BE2C (cell line): ENCODE measurements around the gene USP32.

Experiments used
- DNase-seq: peaks from one replicate; pipeline ENCODE4 v3.0.0-alpha.2; 2020
- H3K27me3 ChIP-seq: fragments of 250-450 bp; sonication (Bioruptor Pico); 2 replicates; pipeline ENCODE4 v1.5.1; 2020; ENCODE audit warnings: mild to moderate bottlenecking
- H3K36me3 ChIP-seq: fragments of 250-450 bp; sonication (Bioruptor Pico); 2 replicates; pipeline ENCODE4 v1.5.1; 2020; ENCODE audit warnings: mild to moderate bottlenecking
- H3K4me1 ChIP-seq: fragments of 250-450 bp; sonication (Bioruptor Pico); 2 replicates; pipeline ENCODE4 v1.5.1; 2020
- H3K4me3 ChIP-seq: 2 replicates; pipeline ENCODE4 v1.5.1; 2011; ENCODE audit warnings: low read depth, low read length
- H3K9me3 ChIP-seq: fragments of 250-450 bp; sonication (Bioruptor Pico); 2 replicates; pipeline ENCODE4 v1.5.1; 2020
- CTCF ChIP-seq: IDR thresholded peaks from 2 replicates; pipeline ENCODE4 v1.5.1; 2012; ENCODE audit warnings: mild to moderate bottlenecking, low read depth, low read length

Gene USP32

GRCh38 chr17:60327134-60327900 lies 64.6 kb downstream of the USP32 start:
- no peaks in the 10 kb centered on the region for H3K9me3 ChIP-seq
- H3K4me1 ChIP-seq: peaks cover 6% of the 10 kb centered on the region
- H3K27me3 ChIP-seq: no peaks in the 10 kb centered on the region
- TF ChIP-seq CTCF: no peak
- H3K4me3 ChIP-seq: peak overlapping the region; percentile 45
- no peaks in the 10 kb centered on the region; the same call in 1 of the 2 replicates for H3K36me3 ChIP-seq
- DNase-seq: peak; percentile 83

GRCh38 chr17:60326702-60327101 lies 65.2 kb downstream of the USP32 start:
- no peaks in the 10 kb centered on the region; the same call in 1 of the 2 replicates for H3K36me3 ChIP-seq
- H3K4me3 ChIP-seq: peak overlapping the region; percentile 45
- no peak for DNase-seq
- TF ChIP-seq CTCF: no peak
- H3K27me3 ChIP-seq: no peaks in the 10 kb centered on the region
- peaks cover 6% of the 10 kb centered on the region for H3K4me1 ChIP-seq
- H3K9me3 ChIP-seq: no peaks in the 10 kb centered on the region

DNA sequence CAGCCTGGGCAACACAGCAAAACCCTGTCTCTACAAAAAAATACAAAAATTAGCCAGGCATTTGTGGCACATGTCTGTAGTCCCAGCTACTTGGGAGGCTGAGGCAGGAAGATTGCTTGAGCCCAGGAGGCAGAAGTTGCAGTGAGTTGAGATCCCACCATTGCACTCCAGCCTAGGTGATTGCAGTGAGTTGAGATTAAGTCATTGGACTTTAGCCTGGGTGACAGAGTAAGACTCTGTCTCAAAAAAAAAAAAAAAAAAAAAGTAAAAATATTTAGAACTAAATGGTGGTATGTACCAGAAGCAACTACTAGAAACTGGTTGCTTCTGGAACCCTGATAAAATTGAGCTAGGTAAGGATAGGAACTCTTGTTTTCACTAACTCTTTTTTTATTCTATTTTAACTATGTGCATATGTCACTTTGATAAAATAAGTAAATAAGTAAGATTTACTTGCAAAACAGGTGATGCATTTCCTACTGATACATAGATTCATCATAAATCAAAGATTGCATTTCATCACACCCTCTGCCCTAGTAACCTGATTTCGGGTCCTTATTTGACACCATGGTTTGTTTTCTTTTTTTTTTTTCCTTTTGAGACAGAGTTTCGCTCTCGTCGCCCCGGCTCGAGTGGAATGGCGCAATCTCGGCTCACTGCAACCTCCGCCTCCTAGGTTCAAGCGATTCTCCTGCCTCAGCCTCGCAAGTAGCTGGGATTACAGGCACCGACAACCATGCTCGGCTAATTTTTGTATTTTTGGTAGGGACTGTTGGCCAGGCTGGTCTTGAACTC lies 66.0 kb downstream of the USP32 start:
- Histone ChIP-seq H3K9me3 (no peaks in the 10 kb centered on the region), H3K36me3 (no peaks in the 10 kb centered on the region; the same call in 1 of the 2 replicates), H3K4me3 (no peak overlapping the region), H3K27me3 (no peaks in the 10 kb centered on the region), H3K4me1 (peaks cover 6% of the 10 kb centered on the region)
- DNase-seq: no peak
- TF ChIP-seq CTCF: no peak

DNA sequence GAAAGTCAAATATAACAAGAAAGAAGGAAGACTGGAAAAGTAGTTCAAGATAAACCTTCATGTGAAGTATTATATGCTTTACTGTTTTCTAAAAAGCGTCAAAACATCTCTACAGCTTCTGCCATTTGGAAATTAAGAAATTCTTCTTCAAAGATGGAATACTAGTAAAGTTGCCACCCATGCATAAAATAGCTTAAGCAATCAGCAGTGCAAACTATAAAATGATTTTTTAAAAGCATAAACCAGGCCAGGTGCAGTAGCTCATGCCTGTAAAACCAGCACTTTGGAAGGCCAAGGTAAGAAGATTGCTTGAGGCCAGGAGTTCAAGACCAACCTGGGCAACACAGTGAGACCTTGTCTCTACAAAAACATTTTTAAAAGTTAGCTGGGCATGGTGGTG lies 68.2 kb downstream of the USP32 start:
- H3K4me3 ChIP-seq: no peak overlapping the region
- H3K27me3 ChIP-seq: no peaks in the 10 kb centered on the region
- H3K9me3 ChIP-seq: no peaks in the 10 kb centered on the region
- TF ChIP-seq CTCF: no peak
- H3K4me1 ChIP-seq: peaks cover 6% of the 10 kb centered on the region
- H3K36me3 ChIP-seq: no peaks in the 10 kb centered on the region; the same call in 1 of the 2 replicates
- no peak for DNase-seq

DNA sequence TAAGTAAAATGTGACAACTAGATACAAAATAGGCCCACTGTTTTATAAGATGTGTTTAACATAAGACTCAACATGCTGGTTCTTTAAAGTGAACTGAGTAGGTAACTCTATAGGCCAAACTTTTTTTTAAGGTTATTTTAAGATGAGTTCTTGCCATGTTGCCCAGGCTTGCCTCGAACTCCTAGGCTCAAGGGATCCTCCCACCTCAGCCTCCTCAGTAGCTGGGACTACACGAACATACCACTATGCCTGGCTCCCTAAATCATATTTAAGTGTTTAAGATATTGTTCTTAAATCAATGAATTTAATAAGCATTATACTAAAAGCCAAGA lies 69.9 kb downstream of the USP32 start:
- DNase-seq: no peak
- no peaks in the 10 kb centered on the region for H3K9me3 ChIP-seq
- no peak for TF ChIP-seq CTCF

More for the DNA sequence above, 69.9 kb downstream of the USP32 start:
- Histone ChIP-seq H3K4me3 (no peak overlapping the region), H3K27me3 (no peaks in the 10 kb centered on the region), H3K4me1 (peaks cover 3% of the 10 kb centered on the region; the same call in 1 of the 2 replicates), H3K36me3 (no peaks in the 10 kb centered on the region)
